VCaP (cell line): ENCODE data around the gene ELF1.
A peak's percentile ranks its signal among the peaks of the same experiment; 100 is the strongest.
"Not testable (repeated sequence)": the region's sequence is repeated elsewhere in the genome, so short reads cannot be mapped to it uniquely, and the experiment has no call there.

ENCODE experiments used
- H3K27ac ChIP-seq: fragments of 450-650 bp; 2 replicates; pipeline ENCODE4 v1.5.1; 2017
- TF ChIP-seq, protein P1 (sequence below): fragments of 450-650 bp; conservative IDR thresholded peaks from 2 replicates; pipeline ENCODE4 v1.5.1; 2017; ENCODE audit warnings: mild to moderate bottlenecking, moderate library complexity

The ELF1 gene

DNA sequence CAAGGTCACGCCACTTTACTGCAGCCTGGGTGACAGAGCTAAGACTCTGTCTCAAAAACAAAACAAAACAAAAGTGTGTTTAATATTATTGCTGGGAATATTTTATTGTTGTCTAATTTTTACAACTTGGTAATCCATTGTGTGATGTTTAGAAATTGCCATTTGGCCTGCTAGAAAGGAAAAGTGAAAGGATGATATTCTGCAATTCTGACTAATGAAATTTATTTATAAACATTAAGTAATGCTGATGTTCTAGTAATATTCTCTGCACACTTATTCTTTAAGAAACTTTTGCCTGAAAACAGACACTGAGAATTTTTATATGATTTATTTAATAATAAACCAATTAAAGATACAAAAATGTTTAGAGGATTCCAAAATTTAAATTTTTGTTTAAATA is 87.4 kb downstream of the ELF1 start:
- no peak overlapping the region for H3K27ac ChIP-seq
- TF ChIP-seq, protein P1, sequence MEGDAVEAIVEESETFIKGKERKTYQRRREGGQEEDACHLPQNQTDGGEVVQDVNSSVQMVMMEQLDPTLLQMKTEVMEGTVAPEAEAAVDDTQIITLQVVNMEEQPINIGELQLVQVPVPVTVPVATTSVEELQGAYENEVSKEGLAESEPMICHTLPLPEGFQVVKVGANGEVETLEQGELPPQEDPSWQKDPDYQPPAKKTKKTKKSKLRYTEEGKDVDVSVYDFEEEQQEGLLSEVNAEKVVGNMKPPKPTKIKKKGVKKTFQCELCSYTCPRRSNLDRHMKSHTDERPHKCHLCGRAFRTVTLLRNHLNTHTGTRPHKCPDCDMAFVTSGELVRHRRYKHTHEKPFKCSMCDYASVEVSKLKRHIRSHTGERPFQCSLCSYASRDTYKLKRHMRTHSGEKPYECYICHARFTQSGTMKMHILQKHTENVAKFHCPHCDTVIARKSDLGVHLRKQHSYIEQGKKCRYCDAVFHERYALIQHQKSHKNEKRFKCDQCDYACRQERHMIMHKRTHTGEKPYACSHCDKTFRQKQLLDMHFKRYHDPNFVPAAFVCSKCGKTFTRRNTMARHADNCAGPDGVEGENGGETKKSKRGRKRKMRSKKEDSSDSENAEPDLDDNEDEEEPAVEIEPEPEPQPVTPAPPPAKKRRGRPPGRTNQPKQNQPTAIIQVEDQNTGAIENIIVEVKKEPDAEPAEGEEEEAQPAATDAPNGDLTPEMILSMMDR = no peak

DNA sequence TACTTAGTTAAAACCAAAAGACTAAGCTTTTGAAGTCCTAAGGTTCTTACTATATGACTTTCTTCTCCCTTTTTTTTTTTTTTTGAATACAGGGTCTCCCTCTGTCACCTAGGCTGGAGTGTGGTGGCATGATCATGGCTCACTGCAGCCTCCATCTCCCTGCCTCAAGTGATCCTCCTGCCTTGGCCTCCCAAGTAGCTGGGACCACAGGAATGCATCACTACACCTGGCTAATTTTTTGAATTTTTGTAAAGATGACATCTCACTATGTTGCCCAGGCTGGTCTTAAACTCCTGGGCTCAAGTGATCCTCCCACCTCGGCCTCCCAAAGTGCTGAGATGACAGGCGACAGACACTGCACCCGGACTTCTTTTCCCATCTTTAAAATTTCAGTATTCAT is 89.2 kb downstream of the ELF1 start:
- not testable (repeated sequence) for H3K27ac ChIP-seq

DNA sequence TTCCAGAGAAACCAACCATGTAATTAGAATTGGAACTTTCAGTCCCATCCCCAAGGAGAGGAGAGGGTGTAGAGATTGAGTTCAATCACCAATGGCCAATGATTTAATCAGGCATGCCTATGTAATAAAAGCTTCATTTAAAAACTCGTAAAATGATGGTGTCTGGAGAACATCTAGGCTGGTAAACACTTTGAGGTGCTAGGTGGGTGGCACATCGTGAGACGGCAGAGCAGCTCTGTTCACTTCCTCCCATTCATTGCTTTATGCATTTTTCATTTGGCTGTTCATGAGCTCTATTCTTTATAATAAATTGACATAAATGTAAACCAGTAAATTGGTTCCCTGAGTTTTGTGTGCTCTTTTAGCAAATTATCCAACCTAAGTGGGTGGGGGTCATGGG is 90.1 kb downstream of the ELF1 start:
- TF ChIP-seq, protein P1 = no peak
- H3K27ac ChIP-seq = no peak overlapping the region

- TF ChIP-seq, protein P1 = no peak
- no peak overlapping the region for H3K27ac ChIP-seq
Observed at GRCh38 chr13:40927929-40928328, 91.2 kb downstream of the ELF1 start.

DNA sequence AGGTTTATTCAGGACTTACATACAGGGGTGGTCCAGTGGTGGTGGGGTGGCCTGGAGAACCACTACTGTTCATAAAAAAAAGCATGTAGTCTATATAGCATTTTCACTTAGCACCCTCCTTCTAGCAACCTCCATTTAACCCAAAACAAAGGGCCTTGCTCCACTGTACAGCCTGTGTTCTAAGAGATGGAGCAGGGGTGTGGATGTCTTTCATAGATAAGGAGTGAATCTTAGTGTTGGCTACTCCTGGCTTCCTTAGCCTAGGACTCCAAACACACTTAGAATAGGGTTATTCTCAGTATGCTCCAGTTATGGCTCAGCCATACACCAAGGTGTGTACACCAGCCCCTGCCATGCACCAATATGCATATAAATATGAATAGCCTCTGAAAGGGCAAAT is 95.2 kb downstream of the ELF1 start:
- TF ChIP-seq, protein P1 = no peak
- no peak overlapping the region for H3K27ac ChIP-seq

GRCh38 chr13:40922437-40923040 is 96.6 kb downstream of the ELF1 start:
- no peak overlapping the region for H3K27ac ChIP-seq

GRCh38 chr13:40920826-40921225 is 98.3 kb downstream of the ELF1 start:
- TF ChIP-seq, protein P1 = no peak
- peak overlapping the region; percentile 89 for H3K27ac ChIP-seq

More at GRCh38 chr13:40922437-40923040, 96.6 kb downstream of the ELF1 start:
- TF ChIP-seq, protein P1 = no peak

GRCh38 chr13:40919901-40920300 is 99.2 kb downstream of the ELF1 start:
- not testable (repeated sequence) for H3K27ac ChIP-seq
